ENCODE results near the gene RIBC1. TPM values are rescaled to one million over a fixed set of nuclear protein-coding genes. Genes with fewer than 3 reads are reported as not detected.
"Not testable (repeated sequence)": the region's sequence is repeated elsewhere in the genome, so short reads cannot be mapped to it uniquely, and the experiment has no call there.

The RIBC1 gene
- polyA plus RNA-seq, 6 donors from 2014 or later = 0.31 to 0.57 (median 0.43) TPM; not detected in 2

DNA sequence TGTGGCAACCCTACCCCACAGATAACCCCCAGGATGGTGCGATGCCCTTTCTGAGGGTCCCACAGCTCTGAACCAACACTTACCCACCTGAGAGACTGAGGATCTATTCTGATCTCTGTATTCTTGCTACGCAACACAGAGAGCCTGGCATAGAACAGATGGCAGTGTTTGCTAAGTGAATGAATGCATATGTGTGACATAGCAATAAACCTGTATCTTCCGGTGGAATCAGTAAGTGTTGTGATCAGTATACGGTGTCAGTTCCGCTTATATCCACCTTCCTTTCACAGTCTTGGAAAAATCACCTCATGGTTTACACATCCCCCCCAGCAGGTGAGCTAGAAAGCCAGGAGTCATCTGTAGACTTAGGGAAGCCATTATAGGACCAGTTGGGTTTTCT lies 17.4 kb downstream of the RIBC1 start:
- Mint-ChIP-seq H3K9me3 (no peaks in the 10 kb centered on the region), H3K4me3 (peak overlapping the region in 6 of 8 donors; percentile 9 to 76 (median 62)), H3K27me3 (peaks cover 5 to 54% (median 16%) of the 10 kb centered on the region in 3 donors), H3K27ac (peak overlapping the region in 2 of 6 donors; percentile 46 to 75), H3K4me1 (peaks cover 4 to 25% (median 9%) of the 10 kb centered on the region in 3 donors), H3K36me3 (no peaks in the 10 kb centered on the region)
- DNase-seq (no peak), ATAC-seq (ENCODE audit: low read depth in 2 of 2) (no peak)

DNA sequence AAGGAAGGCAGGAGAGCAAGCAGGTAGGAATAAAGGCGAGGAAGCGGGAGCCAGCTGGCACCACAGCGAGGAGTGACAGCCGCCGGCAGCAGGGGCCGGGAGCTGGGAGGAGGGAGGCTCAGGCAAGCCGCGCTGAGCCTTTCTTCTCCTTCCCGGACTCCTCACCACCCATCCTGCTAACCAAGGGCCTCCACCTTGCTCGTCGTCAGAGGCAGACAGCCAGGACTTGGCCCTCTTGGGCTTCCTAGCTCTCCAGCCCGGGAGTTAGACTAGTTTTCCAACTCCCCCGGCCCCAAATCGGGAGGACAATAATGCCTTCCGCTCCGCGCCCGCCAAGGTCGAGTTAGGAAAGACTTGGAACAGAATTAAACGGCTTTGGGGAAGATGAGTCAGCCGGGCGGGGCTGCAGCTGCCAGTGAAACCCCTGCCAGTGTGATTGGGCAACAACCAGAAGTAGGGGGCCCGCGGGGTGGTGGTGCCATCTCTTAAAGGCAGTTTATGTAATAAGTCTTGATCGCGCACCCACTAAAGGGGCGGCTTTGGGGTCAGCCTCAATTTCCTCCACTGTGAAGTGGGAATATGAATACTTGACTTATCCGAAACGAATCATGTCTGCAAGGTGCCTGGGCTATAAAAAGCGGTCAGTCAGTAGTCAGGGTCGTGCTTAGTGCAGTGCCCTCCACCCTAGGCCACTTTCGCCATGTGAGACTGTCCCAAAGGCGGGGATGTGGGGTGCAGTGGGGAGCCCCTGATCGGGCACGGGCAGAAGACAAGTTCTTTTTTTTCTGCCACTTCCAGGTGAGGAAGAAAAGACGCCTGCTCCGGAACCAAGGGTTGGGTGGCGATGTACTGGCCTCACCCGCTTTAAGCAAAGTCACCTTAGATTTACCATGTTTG lies 18.2 kb downstream of the RIBC1 start:
- Mint-ChIP-seq H3K27me3 (peaks cover 5 to 49% (median 16%) of the 10 kb centered on the region in 3 donors), H3K36me3 (no peaks in the 10 kb centered on the region), H3K4me1 (peaks cover 4 to 18% (median 9%) of the 10 kb centered on the region in 3 donors), H3K27ac (peak overlapping the region in 2 of 6 donors; percentile 46 to 63), H3K4me3 (peak overlapping the region; percentile 76 to 92 (median 82)), H3K9me3 (no peaks in the 10 kb centered on the region)
- ATAC-seq (ENCODE audit: low read depth in 2 of 2) (no peak), DNase-seq (no peak)

DNA sequence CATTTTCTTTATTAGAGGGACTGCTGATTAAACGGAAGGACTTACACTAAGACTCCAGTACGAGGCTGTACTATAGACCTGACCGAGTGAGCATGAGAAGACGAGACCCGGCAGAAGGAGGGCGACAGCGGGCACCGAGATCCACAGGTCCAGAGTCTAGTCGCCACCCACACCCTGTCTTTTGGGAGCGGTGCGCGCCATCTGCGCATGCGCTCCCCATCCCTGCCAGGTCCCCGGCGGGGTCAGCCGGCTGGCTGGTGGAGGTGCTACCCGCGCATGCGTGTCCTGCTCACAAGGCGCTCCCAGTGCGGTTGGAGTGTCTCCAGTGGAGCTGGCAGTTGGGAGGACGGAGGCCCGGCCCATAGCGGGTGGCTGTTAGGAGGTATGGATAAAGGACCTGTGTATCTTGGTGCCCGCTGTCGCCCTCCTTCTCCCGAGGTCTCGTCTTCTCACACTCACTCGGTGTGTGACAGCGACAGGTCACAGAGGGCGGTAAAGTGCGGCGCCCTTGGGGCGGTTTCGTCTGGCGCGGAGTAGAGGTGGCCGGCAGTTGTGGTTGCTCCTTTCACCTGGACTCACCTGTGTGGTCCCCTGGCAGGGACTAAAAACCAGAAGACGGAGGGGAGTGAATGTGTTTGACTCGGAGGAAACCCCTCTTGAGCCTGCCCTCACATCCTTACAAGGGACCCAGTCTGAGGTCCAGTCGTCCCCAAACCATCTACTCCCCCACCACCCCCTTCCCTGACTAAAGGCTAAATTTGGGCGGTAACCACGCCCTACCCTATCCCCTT lies 19.1 kb downstream of the RIBC1 start:
- peaks cover 0 to 13% (median 13%) of the 10 kb centered on the region in 3 donors for H3K4me1 Mint-ChIP-seq
- DNase-seq = peak; percentile 53
- ATAC-seq (ENCODE audit: low read depth in 2 of 2) = peak; percentile 77 to 79
- H3K9me3 Mint-ChIP-seq = no peaks in the 10 kb centered on the region
- no peaks in the 10 kb centered on the region for H3K36me3 Mint-ChIP-seq
- peaks cover 5 to 55% (median 16%) of the 10 kb centered on the region in 3 donors for H3K27me3 Mint-ChIP-seq
- peak overlapping the region in 2 of 6 donors; percentile 14 to 63 for H3K27ac Mint-ChIP-seq
- peak overlapping the region; percentile 76 to 92 (median 82) for H3K4me3 Mint-ChIP-seq

DNA sequence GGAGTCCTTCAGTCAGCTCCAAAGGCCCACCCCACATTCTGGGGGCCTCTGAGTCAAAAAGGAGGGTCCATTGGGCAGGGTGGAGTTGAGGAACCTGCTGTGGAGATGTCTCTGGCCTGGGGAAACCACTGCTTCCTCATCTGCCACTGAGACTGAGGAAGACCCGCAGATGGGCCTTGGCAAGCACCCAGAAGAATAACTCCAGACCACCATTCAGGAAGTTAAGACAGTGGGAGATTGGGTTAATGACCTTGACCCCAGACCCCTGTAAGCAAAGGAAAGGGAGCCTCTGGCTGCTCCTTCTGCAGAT lies 19.6 kb downstream of the RIBC1 start:
- peak in 1 of 2 donors; percentile 22 for ATAC-seq (ENCODE audit: low read depth in 2 of 2)
- peak overlapping the region; percentile 30 to 92 (median 76) for H3K4me3 Mint-ChIP-seq
- no peaks in the 10 kb centered on the region for H3K36me3 Mint-ChIP-seq
- peak overlapping the region in 3 of 6 donors; percentile 21 to 53 (median 42) for H3K27ac Mint-ChIP-seq
- H3K4me1 Mint-ChIP-seq = peaks cover 0 to 13% (median 13%) of the 10 kb centered on the region in 3 donors
- no peak for DNase-seq
- H3K9me3 Mint-ChIP-seq = no peaks in the 10 kb centered on the region
- H3K27me3 Mint-ChIP-seq = peaks cover 5 to 55% (median 16%) of the 10 kb centered on the region in 3 donors

DNA sequence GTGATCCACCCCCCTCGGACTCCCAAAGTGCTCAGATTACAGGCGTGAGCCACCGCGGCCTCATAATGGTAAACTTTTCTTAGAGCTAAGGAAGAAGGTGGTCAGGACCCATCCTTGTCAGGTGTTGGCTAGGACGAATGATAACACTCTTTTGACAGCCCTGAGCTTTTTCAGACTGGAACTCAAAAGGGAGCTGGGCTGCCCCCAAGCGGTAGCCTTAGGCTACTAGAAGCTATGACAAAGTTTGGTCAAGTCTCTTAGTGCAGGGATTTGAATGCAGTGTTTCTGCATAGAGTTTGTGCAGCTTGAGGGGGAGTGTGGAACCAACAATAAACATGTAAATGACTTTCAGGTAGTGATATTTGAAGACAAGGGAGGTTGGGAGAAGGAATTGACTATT lies 23.3 kb downstream of the RIBC1 start:
- Mint-ChIP-seq H3K9me3 (no peaks in the 10 kb centered on the region), H3K4me3 (no peak overlapping the region), H3K27ac (peak overlapping the region in 1 of 6 donors; percentile 62), H3K27me3 (peaks cover 0 to 39% (median 5%) of the 10 kb centered on the region in 3 donors), H3K36me3 (no peaks in the 10 kb centered on the region), H3K4me1 (peaks cover 0 to 11% (median 8%) of the 10 kb centered on the region in 3 donors)
- no peak for DNase-seq
- ATAC-seq (ENCODE audit: low read depth in 2 of 2) = peak; percentile 31 to 46

DNA sequence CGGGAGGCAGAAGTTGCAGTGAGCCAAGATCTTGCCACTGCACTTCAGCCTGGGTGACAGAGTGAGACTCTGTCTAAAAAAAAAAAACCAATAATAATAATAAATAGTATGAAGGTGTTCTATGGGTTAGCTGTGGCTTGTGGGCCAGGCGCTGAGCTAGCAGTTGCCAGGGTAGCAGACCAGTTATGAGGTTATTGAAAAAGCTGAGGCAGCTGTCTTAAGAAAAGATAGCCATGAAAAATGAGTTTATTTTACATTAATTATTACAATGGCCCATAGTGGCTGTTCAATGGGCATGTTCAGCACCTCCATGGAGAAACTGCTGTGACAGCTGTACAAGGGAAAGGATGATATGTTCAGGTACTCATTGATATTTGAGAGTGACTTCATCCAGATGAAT lies 24.8 kb downstream of the RIBC1 start:
- Mint-ChIP-seq H3K27ac (no peak overlapping the region), H3K27me3 (peaks cover 0 to 34% (median 5%) of the 10 kb centered on the region in 3 donors), H3K9me3 (no peaks in the 10 kb centered on the region), H3K4me3 (no peak overlapping the region), H3K4me1 (peaks cover 0 to 4% (median 0%) of the 10 kb centered on the region in 3 donors), H3K36me3 (no peaks in the 10 kb centered on the region)
- DNase-seq = no peak
- no peak for ATAC-seq (ENCODE audit: low read depth in 2 of 2)

DNA sequence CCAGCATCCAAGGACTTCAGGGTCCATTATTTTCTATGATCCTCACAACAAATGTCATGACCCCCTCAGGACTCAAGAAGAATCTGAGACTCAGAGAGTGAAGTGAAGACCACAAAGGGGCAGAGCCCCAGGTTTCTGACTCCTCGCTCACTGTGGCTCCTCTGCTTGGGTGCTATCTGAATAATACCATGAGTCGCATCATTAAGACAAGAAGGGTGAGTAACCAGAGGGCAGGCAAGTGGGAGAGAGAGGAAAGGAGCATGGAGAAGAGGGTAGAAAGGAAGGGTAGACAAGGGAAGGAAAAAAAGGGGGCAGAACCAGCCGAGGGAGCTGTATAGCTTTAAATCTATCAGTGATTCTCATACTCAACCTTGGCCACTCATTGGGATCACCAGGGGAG lies 27.0 kb downstream of the RIBC1 start:
- peaks cover 0 to 4% (median 0%) of the 10 kb centered on the region in 3 donors for H3K4me1 Mint-ChIP-seq
- no peak for DNase-seq
- H3K36me3 Mint-ChIP-seq = no peaks in the 10 kb centered on the region
- no peaks in the 10 kb centered on the region for H3K9me3 Mint-ChIP-seq
- no peak for ATAC-seq (ENCODE audit: low read depth in 2 of 2)
- no peak overlapping the region for H3K4me3 Mint-ChIP-seq
- H3K27me3 Mint-ChIP-seq = peaks cover 0 to 29% (median 5%) of the 10 kb centered on the region in 3 donors
- no peak overlapping the region for H3K27ac Mint-ChIP-seq

DNA sequence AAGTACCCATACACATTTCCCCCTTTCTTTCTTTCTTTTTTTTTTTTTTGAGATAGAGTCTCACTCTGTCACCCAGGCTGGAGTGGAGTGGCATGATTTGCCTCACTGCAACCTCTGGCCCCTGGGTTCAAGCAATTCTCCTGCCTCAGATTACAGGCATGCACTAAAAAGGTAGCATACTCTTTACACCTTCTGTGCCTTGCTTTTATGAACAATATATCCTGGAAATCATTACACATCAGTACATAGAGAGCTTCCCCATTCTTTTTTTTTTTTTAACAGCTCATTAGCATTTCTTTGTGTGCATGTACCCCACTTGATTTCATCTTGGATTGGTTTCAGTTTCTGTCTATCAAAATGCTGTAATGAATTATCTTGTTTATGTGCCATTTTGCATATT lies 30.1 kb downstream of the RIBC1 start:
- Mint-ChIP-seq H3K4me3 (no peak overlapping the region), H3K27ac (no peak overlapping the region)

DNA sequence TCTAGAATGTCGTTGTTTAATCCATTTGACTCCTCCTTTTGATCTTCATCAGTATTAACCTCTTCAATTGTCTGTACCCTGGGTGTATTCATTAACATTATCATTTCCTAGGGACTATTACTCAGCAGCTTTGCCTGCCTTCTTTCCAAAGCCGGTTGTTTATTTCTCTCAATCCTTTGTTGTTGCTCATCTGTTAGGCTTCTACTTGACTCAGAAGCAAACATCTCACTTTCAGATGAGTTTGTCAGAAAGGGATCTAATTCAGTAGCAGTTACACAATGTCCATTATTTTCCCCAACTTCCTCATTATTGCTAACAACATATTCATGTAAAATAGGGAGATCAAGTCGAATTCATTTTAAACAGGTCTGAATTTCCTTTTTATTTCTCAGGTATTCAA lies 33.6 kb downstream of the RIBC1 start:
- peaks cover 7 to 31% (median 14%) of the 10 kb centered on the region in 3 donors for H3K27me3 Mint-ChIP-seq
- no peaks in the 10 kb centered on the region for H3K36me3 Mint-ChIP-seq
- DNase-seq (no peak), ATAC-seq (ENCODE audit: low read depth in 2 of 2) (no peak)
- H3K9me3 Mint-ChIP-seq = no peaks in the 10 kb centered on the region
- no peak overlapping the region for H3K27ac Mint-ChIP-seq
- H3K4me1 Mint-ChIP-seq = no peaks in the 10 kb centered on the region
- H3K4me3 Mint-ChIP-seq = no peak overlapping the region

More for the DNA sequence above, 30.1 kb downstream of the RIBC1 start:
- ATAC-seq (ENCODE audit: low read depth in 2 of 2) (no peak), DNase-seq (no peak)
- no peaks in the 10 kb centered on the region for H3K4me1 Mint-ChIP-seq
- no peaks in the 10 kb centered on the region for H3K9me3 Mint-ChIP-seq
- peaks cover 7 to 41% (median 20%) of the 10 kb centered on the region in 3 donors for H3K27me3 Mint-ChIP-seq
- H3K36me3 Mint-ChIP-seq = no peaks in the 10 kb centered on the region

DNA sequence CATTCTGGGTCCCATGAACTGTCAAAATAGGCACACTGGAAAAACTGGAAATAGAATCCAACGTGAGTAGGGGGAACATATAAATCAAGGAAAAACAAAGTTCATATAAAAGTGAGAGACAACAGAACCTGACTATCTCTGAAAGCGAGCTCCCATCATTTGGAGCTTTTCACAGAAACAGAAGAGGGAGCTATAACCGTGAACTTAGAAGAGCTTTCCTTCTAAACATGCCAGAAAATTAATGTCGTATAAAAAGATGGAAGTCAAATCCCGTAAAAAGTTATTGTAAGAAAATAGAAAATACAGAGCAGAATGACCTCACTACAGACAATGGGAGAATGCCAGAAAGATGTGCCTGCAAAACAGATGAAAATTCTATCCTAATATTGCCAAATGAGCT lies 35.4 kb downstream of the RIBC1 start:
- H3K4me3 Mint-ChIP-seq = no peak overlapping the region

DNA sequence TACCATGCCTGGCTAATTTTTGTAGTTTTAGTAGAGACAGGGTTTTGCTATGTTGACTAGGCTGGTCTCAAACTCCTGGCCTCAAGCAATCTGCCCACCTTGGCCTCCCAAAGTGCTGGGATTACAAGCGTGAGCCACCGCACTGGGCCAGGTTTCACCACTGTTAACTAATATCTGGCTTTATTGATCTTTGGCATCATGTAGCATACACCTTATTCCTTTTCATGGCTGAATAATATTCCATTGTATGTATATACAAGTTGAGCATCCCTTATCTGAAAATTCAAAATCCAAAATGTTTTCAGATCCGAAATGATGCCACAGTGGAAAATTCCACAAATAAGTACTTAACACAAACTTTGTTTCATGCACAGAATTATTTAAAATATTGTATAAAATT lies 46.0 kb downstream of the RIBC1 start:
- H3K4me1 Mint-ChIP-seq; DNase-seq; H3K4me3 Mint-ChIP-seq; H3K9me3 Mint-ChIP-seq; H3K36me3 Mint-ChIP-seq; ATAC-seq (ENCODE audit: low read depth in 2 of 2): not testable (repeated sequence)
- peak overlapping the region in 1 of 6 donors; percentile 63 for H3K27ac Mint-ChIP-seq
- peaks cover 0 to 44% (median 18%) of the 10 kb centered on the region in 3 donors for H3K27me3 Mint-ChIP-seq

More for the DNA sequence above, 35.4 kb downstream of the RIBC1 start:
- H3K27me3 Mint-ChIP-seq = peaks cover 9 to 33% (median 16%) of the 10 kb centered on the region in 3 donors
- peak overlapping the region in 1 of 6 donors; percentile 56 for H3K27ac Mint-ChIP-seq
- H3K4me1 Mint-ChIP-seq = no peaks in the 10 kb centered on the region
- DNase-seq (no peak), ATAC-seq (ENCODE audit: low read depth in 2 of 2) (no peak)
- H3K9me3 Mint-ChIP-seq = no peaks in the 10 kb centered on the region
- H3K36me3 Mint-ChIP-seq = no peaks in the 10 kb centered on the region

DNA sequence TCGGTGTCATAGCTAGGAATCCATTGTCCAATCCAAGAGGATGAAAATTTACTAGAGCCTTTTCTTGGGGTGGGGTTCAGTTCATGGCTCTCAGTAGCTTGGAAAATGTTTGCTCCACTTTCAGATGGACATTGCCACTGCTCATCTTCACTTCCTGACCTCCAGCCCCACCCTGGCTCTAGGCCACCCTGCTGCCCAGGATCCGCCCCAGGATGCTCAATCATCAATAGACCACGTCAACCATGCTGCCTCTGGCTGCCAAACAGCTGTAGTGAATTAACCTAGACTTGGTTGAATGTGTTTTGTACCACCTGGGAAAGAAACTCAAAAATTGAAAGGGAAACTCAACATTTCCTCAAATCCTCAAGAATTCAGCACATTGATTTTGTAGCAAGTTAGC lies 48.7 kb downstream of the RIBC1 start:
- no peaks in the 10 kb centered on the region for H3K36me3 Mint-ChIP-seq
- H3K4me3 Mint-ChIP-seq = no peak overlapping the region
- H3K9me3 Mint-ChIP-seq = peaks cover 0 to 4% (median 0%) of the 10 kb centered on the region in 7 donors
- peaks cover 5 to 6% (median 5%) of the 10 kb centered on the region in 3 donors for H3K4me1 Mint-ChIP-seq
- no peak for ATAC-seq (ENCODE audit: low read depth in 2 of 2)
- no peak for DNase-seq
- H3K27ac Mint-ChIP-seq = no peak overlapping the region
- H3K27me3 Mint-ChIP-seq = peaks cover 4 to 48% (median 17%) of the 10 kb centered on the region in 3 donors

DNA sequence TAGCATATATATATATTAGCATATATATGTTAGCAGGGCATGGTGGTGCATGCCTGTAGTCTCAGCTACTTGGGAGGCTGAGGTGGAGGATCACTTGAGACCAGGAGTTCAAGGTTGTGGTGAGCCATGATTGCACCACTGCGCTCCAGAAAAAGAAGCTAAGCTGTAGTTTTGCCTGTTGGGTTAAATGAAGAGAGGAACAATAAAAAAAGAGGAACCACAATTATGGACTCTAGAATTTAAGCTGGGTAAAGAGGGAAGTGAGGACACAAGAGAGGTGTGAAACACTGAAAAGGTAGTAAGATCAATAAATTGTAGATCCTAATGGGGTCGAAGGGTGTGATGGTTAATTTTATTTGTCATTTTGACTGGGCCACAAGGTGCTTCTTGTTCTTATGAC lies 52.0 kb downstream of the RIBC1 start:
- peaks cover 8 to 53% (median 27%) of the 10 kb centered on the region in 3 donors for H3K27me3 Mint-ChIP-seq
- no peak overlapping the region for H3K4me3 Mint-ChIP-seq
- ATAC-seq (ENCODE audit: low read depth in 2 of 2) = peak; percentile 62 to 67
- peaks cover 5 to 6% (median 5%) of the 10 kb centered on the region in 3 donors for H3K4me1 Mint-ChIP-seq
- no peak overlapping the region for H3K27ac Mint-ChIP-seq
- DNase-seq = no peak
- H3K9me3 Mint-ChIP-seq = peaks cover 0 to 6% (median 0%) of the 10 kb centered on the region in 7 donors
- peaks cover 0 to 7% of the 10 kb centered on the region in 2 donors for H3K36me3 Mint-ChIP-seq

Measured in naive B cell (primary cell).